Measurements from ENCODE around the gene CLBA1.

The CLBA1 gene

GRCh38 chr14:104966981-104967385 lies 18.6 kb upstream of the CLBA1 start:
- TF ChIP-seq CTCF (conservative IDR thresholded peaks at IDR 0.05) (no peak), ZFX (IDR thresholded peaks at IDR 0.05) (no peak)
- H3K27ac ChIP-seq = no peak overlapping the region

GRCh38 chr14:104967386-104968152 lies 18.0 kb upstream of the CLBA1 start:
- no peak overlapping the region for H3K27ac ChIP-seq
- TF ChIP-seq CTCF (conservative IDR thresholded peaks at IDR 0.05) (no peak), ZFX (IDR thresholded peaks at IDR 0.05) (no peak)

- H3K27ac ChIP-seq = no peak overlapping the region
These were observed 17.4 kb upstream of the CLBA1 start for GRCh38 chr14:104968153-104968527.

GRCh38 chr14:104968541-104969401 lies 16.8 kb upstream of the CLBA1 start:
- TF ChIP-seq CTCF (conservative IDR thresholded peaks at IDR 0.05) (no peak; the same call in 1 of the 2 replicates), ZFX (IDR thresholded peaks at IDR 0.05) (no peak)
- no peak overlapping the region for H3K27ac ChIP-seq

More at GRCh38 chr14:104968153-104968527, 17.4 kb upstream of the CLBA1 start:
- no peak for TF ChIP-seq CTCF (conservative IDR thresholded peaks at IDR 0.05)
- no peak for TF ChIP-seq ZFX (IDR thresholded peaks at IDR 0.05)

GRCh38 chr14:104969741-104970230 lies 15.8 kb upstream of the CLBA1 start:
- H3K27ac ChIP-seq = no peak overlapping the region
- TF ChIP-seq ZFX (IDR thresholded peaks at IDR 0.05) (no peak), CTCF (conservative IDR thresholded peaks at IDR 0.05) (no peak)

GRCh38 chr14:104970231-104971068 lies 15.1 kb upstream of the CLBA1 start:
- TF ChIP-seq CTCF (conservative IDR thresholded peaks at IDR 0.05) = no peak
- no peak for TF ChIP-seq ZFX (IDR thresholded peaks at IDR 0.05)
- no peak overlapping the region for H3K27ac ChIP-seq

Data from C4-2B (cell line).